ENCODE data around the gene ZNF836. TPM values are rescaled to one million over a fixed set of nuclear protein-coding genes. Genes with fewer than 3 reads are reported as not detected.

Gene ZNF836
- total RNA-seq, 2 donors from 2014 or later, result 18.9 to 21.2 TPM

GRCh38 chr19:52155596-52156359 lies 15.6 kb downstream of the ZNF836 start:
- peaks cover 58% of the 10 kb centered on the region for H3K9me3 ChIP-seq (ENCODE audit: control insufficient read depth, low read length, poor library complexity, severe bottlenecking)
- no peaks in the 10 kb centered on the region for H3K27me3 Mint-ChIP-seq
- DNase-seq (no peak), ATAC-seq (no peak)
- H3K4me3 Mint-ChIP-seq, result no peak overlapping the region
- no peaks in the 10 kb centered on the region for H3K4me1 Mint-ChIP-seq
- H3K27ac Mint-ChIP-seq, result no peak overlapping the region
- H3K36me3 Mint-ChIP-seq (ENCODE audit: low read depth), result peaks cover 10% of the 10 kb centered on the region

GRCh38 chr19:52148256-52148655 lies 23.2 kb downstream of the ZNF836 start:
- H3K27me3 Mint-ChIP-seq, result no peaks in the 10 kb centered on the region
- H3K27ac Mint-ChIP-seq, result no peak overlapping the region
- H3K9me3 ChIP-seq (ENCODE audit: control insufficient read depth, low read length, poor library complexity, severe bottlenecking), result peaks cover 16% of the 10 kb centered on the region
- no peak for ATAC-seq
- H3K4me1 Mint-ChIP-seq, result no peaks in the 10 kb centered on the region
- H3K36me3 Mint-ChIP-seq (ENCODE audit: low read depth), result no peaks in the 10 kb centered on the region
- DNase-seq, result no peak
- no peak overlapping the region for H3K4me3 Mint-ChIP-seq

- peaks cover 7% of the 10 kb centered on the region for H3K9me3 ChIP-seq (ENCODE audit: control insufficient read depth, low read length, poor library complexity, severe bottlenecking)
- H3K36me3 Mint-ChIP-seq (ENCODE audit: low read depth), result peaks cover 2% of the 10 kb centered on the region
- no peak for ATAC-seq
- H3K4me1 Mint-ChIP-seq, result peaks cover 24% of the 10 kb centered on the region
- no peak for DNase-seq
- no peak overlapping the region for H3K4me3 Mint-ChIP-seq
- no peaks in the 10 kb centered on the region for H3K27me3 Mint-ChIP-seq
- H3K27ac Mint-ChIP-seq, result peak overlapping the region; percentile 53
Measured at GRCh38 chr19:52142001-52142595, 29.3 kb downstream of the ZNF836 start.

GRCh38 chr19:52141203-52141602 lies 30.2 kb downstream of the ZNF836 start:
- H3K27me3 Mint-ChIP-seq, result no peaks in the 10 kb centered on the region
- peaks cover 2% of the 10 kb centered on the region for H3K36me3 Mint-ChIP-seq (ENCODE audit: low read depth)
- H3K4me1 Mint-ChIP-seq, result peaks cover 26% of the 10 kb centered on the region
- ATAC-seq, result no peak
- no peak for DNase-seq
- H3K4me3 Mint-ChIP-seq, result no peak overlapping the region
- H3K27ac Mint-ChIP-seq, result peak overlapping the region; percentile 53
- H3K9me3 ChIP-seq (ENCODE audit: control insufficient read depth, low read length, poor library complexity, severe bottlenecking), result peaks cover 3% of the 10 kb centered on the region

GRCh38 chr19:52140032-52140710 lies 31.2 kb downstream of the ZNF836 start:
- no peaks in the 10 kb centered on the region for H3K27me3 Mint-ChIP-seq
- ATAC-seq (peak; percentile 99), DNase-seq (peak; percentile 97 to 98 (median 97))
- peaks cover 3% of the 10 kb centered on the region for H3K9me3 ChIP-seq (ENCODE audit: control insufficient read depth, low read length, poor library complexity, severe bottlenecking)
- peak overlapping the region; percentile 98 for H3K4me3 Mint-ChIP-seq
- peaks cover 2% of the 10 kb centered on the region for H3K36me3 Mint-ChIP-seq (ENCODE audit: low read depth)
- H3K27ac Mint-ChIP-seq, result peak overlapping the region; percentile 98
- H3K4me1 Mint-ChIP-seq, result peaks cover 26% of the 10 kb centered on the region

GRCh38 chr19:52139252-52140031 lies 32.0 kb downstream of the ZNF836 start, which contains the start of gene ZNF616:
TSS of gene ZNF616 (minus strand) at chr19:52139938. CDS start at chr19:52130512, 9,426 bp downstream.
- ATAC-seq (peak; percentile 64), DNase-seq (peak; percentile 59 to 62 (median 61))
- H3K36me3 Mint-ChIP-seq (ENCODE audit: low read depth), result peaks cover 2% of the 10 kb centered on the region
- H3K27me3 Mint-ChIP-seq, result no peaks in the 10 kb centered on the region
- H3K4me3 Mint-ChIP-seq, result peak within 1 kb of the TSS; percentile 98
- peak within 1 kb of the TSS; percentile 98 for H3K27ac Mint-ChIP-seq
- H3K9me3 ChIP-seq (ENCODE audit: control insufficient read depth, low read length, poor library complexity, severe bottlenecking), result peaks cover 3% of the 10 kb centered on the region
- H3K4me1 Mint-ChIP-seq, result peaks cover 26% of the 10 kb centered on the region

- peaks cover 3% of the 10 kb centered on the region for H3K9me3 ChIP-seq (ENCODE audit: control insufficient read depth, low read length, poor library complexity, severe bottlenecking)
- H3K36me3 Mint-ChIP-seq (ENCODE audit: low read depth), result peaks cover 2% of the 10 kb centered on the region
- no peak for DNase-seq
- peak overlapping the region; percentile 98 for H3K27ac Mint-ChIP-seq
- H3K4me1 Mint-ChIP-seq, result peaks cover 26% of the 10 kb centered on the region
- H3K4me3 Mint-ChIP-seq, result peak overlapping the region; percentile 98
- H3K27me3 Mint-ChIP-seq, result no peaks in the 10 kb centered on the region
- no peak for ATAC-seq
Measured at GRCh38 chr19:52138983-52139251, 32.5 kb downstream of the ZNF836 start.

GRCh38 chr19:52138278-52138982 lies 33.0 kb downstream of the ZNF836 start:
- Mint-ChIP-seq H3K4me1 (peaks cover 26% of the 10 kb centered on the region), H3K36me3 (ENCODE audit: low read depth) (peaks cover 2% of the 10 kb centered on the region), H3K27ac (peak overlapping the region; percentile 98), H3K27me3 (no peaks in the 10 kb centered on the region), H3K4me3 (peak overlapping the region; percentile 98)
- DNase-seq (no peak), ATAC-seq (no peak)
- H3K9me3 ChIP-seq (ENCODE audit: control insufficient read depth, low read length, poor library complexity, severe bottlenecking), result peaks cover 3% of the 10 kb centered on the region

- peaks cover 23% of the 10 kb centered on the region for H3K36me3 Mint-ChIP-seq (ENCODE audit: low read depth)
- H3K27me3 Mint-ChIP-seq, result no peaks in the 10 kb centered on the region
- H3K4me3 Mint-ChIP-seq, result no peak overlapping the region
- ATAC-seq, result no peak
- H3K4me1 Mint-ChIP-seq, result no peaks in the 10 kb centered on the region
- H3K9me3 ChIP-seq (ENCODE audit: control insufficient read depth, low read length, poor library complexity, severe bottlenecking), result peaks cover 56% of the 10 kb centered on the region
- no peak overlapping the region for H3K27ac Mint-ChIP-seq
- no peak for DNase-seq
Measured at GRCh38 chr19:52120286-52120685, 51.1 kb downstream of the ZNF836 start.

GRCh38 chr19:52115526-52116053 lies 55.8 kb downstream of the ZNF836 start:
- H3K9me3 ChIP-seq (ENCODE audit: control insufficient read depth, low read length, poor library complexity, severe bottlenecking), result peaks cover 63% of the 10 kb centered on the region
- no peak overlapping the region for H3K27ac Mint-ChIP-seq
- no peaks in the 10 kb centered on the region for H3K4me1 Mint-ChIP-seq
- DNase-seq (no peak), ATAC-seq (no peak)
- H3K27me3 Mint-ChIP-seq, result no peaks in the 10 kb centered on the region
- no peak overlapping the region for H3K4me3 Mint-ChIP-seq
- peaks cover 12% of the 10 kb centered on the region for H3K36me3 Mint-ChIP-seq (ENCODE audit: low read depth)

GRCh38 chr19:52114691-52115090 lies 56.7 kb downstream of the ZNF836 start:
- H3K4me3 Mint-ChIP-seq, result no peak overlapping the region
- H3K9me3 ChIP-seq (ENCODE audit: control insufficient read depth, low read length, poor library complexity, severe bottlenecking), result peaks cover 61% of the 10 kb centered on the region
- H3K27me3 Mint-ChIP-seq, result no peaks in the 10 kb centered on the region
- no peak overlapping the region for H3K27ac Mint-ChIP-seq
- H3K4me1 Mint-ChIP-seq, result no peaks in the 10 kb centered on the region
- ATAC-seq (no peak), DNase-seq (no peak)
- peaks cover 4% of the 10 kb centered on the region for H3K36me3 Mint-ChIP-seq (ENCODE audit: low read depth)

- ATAC-seq, result no peak
- no peaks in the 10 kb centered on the region for H3K27me3 Mint-ChIP-seq
- peaks cover 51% of the 10 kb centered on the region for H3K9me3 ChIP-seq (ENCODE audit: control insufficient read depth, low read length, poor library complexity, severe bottlenecking)
Measured at GRCh38 chr19:52112624-52113023, 58.8 kb downstream of the ZNF836 start.

More at GRCh38 chr19:52112624-52113023, 58.8 kb downstream of the ZNF836 start:
- no peak for DNase-seq
- H3K4me1 Mint-ChIP-seq, result no peaks in the 10 kb centered on the region
- H3K4me3 Mint-ChIP-seq, result no peak overlapping the region
- no peak overlapping the region for H3K27ac Mint-ChIP-seq
- no peaks in the 10 kb centered on the region for H3K36me3 Mint-ChIP-seq (ENCODE audit: low read depth)

Measured in T-helper 17 cell (primary cell).